Measurements from ENCODE around the gene TRIM2. TPM values are rescaled to one million over a fixed set of nuclear protein-coding genes. Genes with fewer than 3 reads are reported as not detected.
A peak's percentile ranks its signal among the peaks of the same experiment; 100 is the strongest.

Gene TRIM2
- total and polyA plus RNA-seq, 2 of the 8 experiments (the other 6 are each of a cell fraction or from before 2014, with no cell fraction given): 34.0 to 59.8 TPM

DNA sequence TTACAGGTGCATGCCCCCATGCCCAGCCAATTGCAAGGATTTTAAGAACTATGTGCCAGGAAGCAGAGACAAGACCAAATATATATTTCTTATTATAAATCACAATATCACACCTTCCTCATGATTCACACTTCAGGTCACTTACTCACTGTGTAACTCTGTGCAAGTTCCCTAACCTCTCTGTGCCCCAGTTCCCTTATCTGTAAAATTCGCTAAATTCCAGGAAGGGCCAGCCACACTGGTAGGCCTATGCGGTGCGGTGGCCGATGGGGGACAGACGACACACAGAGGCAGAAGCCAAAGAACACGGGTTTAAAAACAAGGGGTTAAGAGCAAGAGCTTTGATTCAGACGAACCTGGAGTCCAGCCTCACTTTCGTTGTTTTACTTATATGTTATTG, 2.8 kb downstream of the TRIM2 start:
- Histone ChIP-seq H3K4ac (replicated peaks; ENCODE audit: insufficient read length, low read depth, low read length) (no peak overlapping the region), H2BK20ac (ENCODE audit: low read length) (peak overlapping the region; percentile 88), H2BK15ac (ENCODE audit: low read length) (no peak overlapping the region), H2BK120ac (replicated peaks; ENCODE audit: low read depth, low read length) (no peak overlapping the region), H2BK5ac (ENCODE audit: low read depth, low read length) (peak overlapping the region; percentile 79; the same call in 1 of the 2 replicates), H3K27me3 (replicated peaks in 1 of 4; ENCODE audit: control insufficient read depth in 3 of 4, extremely low read depth in 1 of 4, insufficient read depth in 3 of 4, low read length in 3 of 4) (no peaks in the 10 kb centered on the region; a peak in 1 of 7 replicates), H2AFZ (ENCODE audit: low read length) (no peak overlapping the region), H3K79me2 (ENCODE audit: control insufficient read depth in 1 of 2, insufficient read depth in 2 of 2, low read length in 2 of 2) (peaks cover 0 to 4% of the 10 kb centered on the region in 2 experiments; a peak in 2 of 4 replicates), H3K4me2 (ENCODE audit: insufficient read depth in 1 of 2, low read depth in 2 of 2, low read length in 2 of 2) (peak overlapping the region; percentile 91 to 95), H3K23ac (ENCODE audit: insufficient read length) (no peak overlapping the region), H4K91ac (replicated peaks; ENCODE audit: insufficient read length, low read length) (peak overlapping the region; percentile 57), H3K14ac (ENCODE audit: insufficient read length) (no peak overlapping the region), H4K8ac (ENCODE audit: extremely low read depth, insufficient read depth, low read length) (no peak overlapping the region), H3K4me3 (ENCODE audit: extremely low read depth in 1 of 4, insufficient read depth in 2 of 4, low read depth in 3 of 4, low read length in 4 of 4) (peak overlapping the region in 2 of 4 experiments; percentile 1 to 58; a peak in 5 of 8 replicates), H3K27ac (ENCODE audit: low read depth, low read length) (peak overlapping the region; percentile 39; the same call in 1 of the 2 replicates), H2BK12ac (ENCODE audit: low read depth, low read length) (peak overlapping the region; percentile 92), H3K9me3 (ENCODE audit: insufficient read depth in 2 of 2, low read depth in 1 of 2, low read length in 1 of 2) (no peaks in the 10 kb centered on the region), H3K18ac (ENCODE audit: extremely low read depth, low read length) (peak overlapping the region; percentile 91), H3K9ac (replicated peaks in 1 of 4; ENCODE audit: extremely low read depth in 1 of 4, low read depth in 3 of 4, low read length in 3 of 4) (no peak overlapping the region), H2AK5ac (ENCODE audit: low read depth, low read length) (peak overlapping the region; percentile 43; the same call in 1 of the 2 replicates), H3K4me1 (replicated peaks in 1 of 4; ENCODE audit: control insufficient read depth in 3 of 4, insufficient read depth in 4 of 4, low read length in 3 of 4) (peaks cover 9 to 35% (median 24%) of the 10 kb centered on the region in 4 experiments), H3K36me3 (ENCODE audit: control insufficient read depth in 2 of 4, insufficient read depth in 4 of 4, low read length in 3 of 4) (no peaks in the 10 kb centered on the region; a peak in 1 of 8 replicates), H4K20me1 (replicated peaks in 1 of 2; ENCODE audit: control insufficient read depth in 1 of 2, insufficient read depth in 2 of 2, low read length in 2 of 2) (no peaks in the 10 kb centered on the region), H3K56ac (replicated peaks; ENCODE audit: insufficient read length, low read depth, low read length) (no peak overlapping the region), H3K23me2 (ENCODE audit: low read depth, low read length) (peaks cover 11% of the 10 kb centered on the region), H4K5ac (ENCODE audit: insufficient read length, low read depth, low read length) (peak overlapping the region; percentile 52), H3K79me1 (ENCODE audit: low read depth, low read length) (peaks cover 2% of the 10 kb centered on the region)
- ChIA-PET CTCF (ENCODE audit: partially characterized antibody) (interaction anchor here (0.6 to 4.8 kb wide), 13 partner anchors 13 to 529 kb away, joined by 3 to 25 read pairs (median 4); no protein-coding TSS in a partner anchor), POLR2A (ENCODE audit: partially characterized antibody) (interaction anchor here (0.7 to 2.3 kb wide), 4 partner anchors 42 to 97 kb away, joined by 3 to 9 read pairs (median 4); no protein-coding TSS in a partner anchor)
- FAIRE-seq: peak; percentile 69
- 34% methylated on average over 8 of the region's 8 CpGs; no CpG with 5 or more reads in 1 of the 2 experiments for WGBS, 2 experiments (ENCODE audit: extremely low coverage in 1 of 2, insufficient coverage in 1 of 2, insufficient read length in 1 of 2, insufficient replicate concordance in 2 of 2, low coverage in 1 of 2, low lambda C conversion rate in 2 of 2, missing lambda C conversion rate in 1 of 2)
- peak in 1 of 2 experiments; percentile 56 for DNase-seq (ENCODE audit: low read depth in 1 of 2, low spot score in 2 of 2)
- TF ChIP-seq RFX5 (IDR thresholded peaks at IDR 0.05; ENCODE audit: borderline replicate concordance, low read depth, low read length) (no peak), ASH2L (IDR thresholded peaks at IDR 0.05; ENCODE audit: low read length) (peak; percentile 48), SUZ12 (IDR thresholded peaks at IDR 0.05; ENCODE audit: low read length) (no peak), KDM1A (IDR thresholded peaks at IDR 0.05; ENCODE audit: borderline replicate concordance, low read length) (0 out of 2 replicates have a peak, but pooled peaks have one; percentile 59)
